Measurements from ENCODE around the gene WDR27.
"Not testable (repeated sequence)": the region's sequence is repeated elsewhere in the genome, so short reads cannot be mapped to it uniquely, and the experiment has no call there.

Gene WDR27

DNA sequence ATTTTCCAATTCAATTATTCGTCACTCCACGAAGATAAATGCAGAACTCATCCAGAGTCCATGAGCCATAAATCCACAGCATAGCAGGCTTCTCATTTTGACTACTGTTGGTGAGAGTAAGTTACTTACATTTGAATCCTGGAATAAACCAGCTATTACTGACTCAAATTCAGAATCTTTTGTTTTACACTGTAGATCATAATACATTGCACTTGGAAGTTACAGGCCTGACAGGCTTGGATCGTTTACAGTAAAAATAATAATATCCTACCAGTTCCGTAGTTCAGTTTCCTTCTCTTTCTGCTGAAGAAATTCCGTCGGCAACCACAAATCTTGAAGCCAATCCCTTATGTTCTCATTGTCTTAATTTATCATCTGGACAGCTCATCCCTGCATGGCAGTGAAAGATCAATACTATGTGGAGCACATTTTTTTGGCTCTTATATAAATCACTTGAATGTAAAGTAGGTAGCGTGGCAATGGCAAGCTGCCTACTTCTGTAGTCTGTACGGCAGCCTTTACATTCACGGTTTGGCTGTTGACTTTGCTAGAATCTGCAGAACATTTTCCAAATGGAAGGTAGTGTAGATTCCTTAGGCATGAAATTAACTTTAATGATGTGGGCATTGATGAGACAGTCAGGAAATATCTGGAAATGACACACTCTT, 142.9 kb downstream of the WDR27 start:
- DNase-seq = no peak

DNA sequence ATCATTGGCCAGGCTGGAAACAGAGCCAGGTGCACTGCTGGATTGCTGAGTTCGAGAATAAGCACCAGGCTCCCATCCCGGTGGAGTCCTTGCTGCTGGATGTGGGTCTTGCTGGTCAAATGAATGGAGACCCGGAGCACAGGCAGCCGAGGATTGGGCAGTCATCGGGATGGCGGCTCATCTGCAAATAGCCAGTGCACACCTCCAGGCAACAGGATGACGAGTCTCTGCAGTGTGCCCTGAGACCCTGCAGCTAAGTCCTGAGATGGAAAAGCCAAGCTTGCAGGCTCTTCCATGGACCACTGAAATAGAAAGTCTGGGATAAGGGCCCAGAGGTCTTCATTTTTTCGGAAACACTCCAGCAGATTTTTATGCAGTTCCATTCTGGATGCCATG, 143.5 kb downstream of the WDR27 start:
- DNase-seq = no peak

DNA sequence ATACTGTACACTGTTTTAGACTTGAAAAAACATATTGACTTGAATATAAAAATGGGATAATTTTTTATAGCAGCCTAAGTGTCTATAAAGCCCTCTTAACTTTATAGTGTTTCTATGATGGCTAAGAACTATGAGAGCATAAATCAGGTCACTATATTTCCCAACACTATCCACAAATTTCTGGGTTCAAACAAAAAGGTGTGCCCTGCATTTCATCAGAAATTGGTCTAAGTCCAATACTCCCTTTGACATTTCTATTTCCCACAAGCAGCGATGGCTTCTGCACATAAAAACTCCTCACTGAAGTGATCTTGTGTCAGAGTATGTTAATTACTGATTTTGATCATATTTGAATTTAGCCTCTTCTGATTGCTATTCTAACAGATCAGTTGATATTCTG, 143.9 kb downstream of the WDR27 start:
- no peak for DNase-seq

DNA sequence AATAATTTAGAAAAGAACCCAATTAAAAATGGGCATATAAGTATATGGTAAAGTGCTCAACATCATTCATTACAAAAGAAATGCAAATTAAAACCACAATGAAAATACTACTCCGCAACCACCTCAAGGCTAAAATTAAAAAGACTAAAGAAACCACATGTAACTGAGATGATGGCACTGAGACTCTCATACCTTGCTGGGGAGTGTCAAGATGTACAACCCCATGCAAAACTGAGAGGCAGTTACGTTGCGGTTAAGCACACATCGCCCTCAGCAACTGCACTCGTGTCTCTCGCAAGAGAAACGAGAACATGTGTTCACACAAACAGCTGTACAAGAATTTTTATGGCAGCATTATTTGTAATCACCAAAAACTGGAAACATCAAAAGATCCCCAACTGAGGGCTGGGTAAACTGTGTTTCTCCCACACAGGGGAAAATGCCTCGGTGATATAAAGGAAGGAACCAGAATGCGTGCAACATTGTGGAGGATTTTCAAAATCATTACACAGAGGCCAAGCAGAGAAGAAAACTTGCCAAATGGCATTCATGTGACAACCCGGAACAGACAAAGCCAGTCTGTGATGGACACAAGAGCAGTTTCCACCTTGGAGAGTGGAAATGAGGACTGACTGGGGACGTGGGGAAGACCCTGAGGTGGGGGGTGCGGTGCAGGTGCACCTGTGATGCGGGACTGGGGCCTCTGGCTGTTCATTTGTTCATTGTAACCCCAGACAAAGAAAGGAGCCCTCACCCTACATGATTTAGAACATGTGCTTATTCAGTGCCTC, 144.9 kb downstream of the WDR27 start:
- no peak for DNase-seq

DNA sequence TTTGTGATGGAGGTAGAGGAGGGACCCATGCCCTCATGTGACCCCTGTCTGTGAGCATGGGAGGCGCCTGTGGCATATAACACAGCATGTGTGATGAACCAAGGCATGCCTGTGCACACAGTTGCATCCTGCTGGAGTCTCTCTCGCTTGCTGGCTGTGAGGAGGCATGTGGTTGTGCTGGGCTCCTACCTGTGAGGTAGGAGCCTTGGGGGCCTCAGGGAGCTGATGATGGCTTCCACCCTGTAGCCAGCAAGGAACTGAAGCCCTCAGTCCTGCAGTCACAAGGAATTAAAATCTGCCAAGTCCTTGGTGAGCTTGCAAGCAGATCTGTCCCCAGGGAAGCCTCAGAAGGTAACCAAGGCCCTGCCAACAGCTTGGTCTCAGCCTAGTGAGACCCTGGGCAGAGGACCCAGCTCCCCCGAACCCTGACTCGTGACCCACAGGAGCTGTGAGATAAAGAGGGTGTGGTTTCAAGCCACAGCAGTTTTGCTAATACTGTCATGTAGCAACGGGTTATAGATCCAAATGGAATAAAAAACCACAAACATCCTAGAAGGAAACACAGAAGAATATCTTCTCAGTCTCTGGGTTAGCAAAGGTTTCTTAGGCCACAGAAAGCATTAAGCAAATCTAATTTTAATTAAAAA, 145.7 kb downstream of the WDR27 start:
- no peak for DNase-seq

DNA sequence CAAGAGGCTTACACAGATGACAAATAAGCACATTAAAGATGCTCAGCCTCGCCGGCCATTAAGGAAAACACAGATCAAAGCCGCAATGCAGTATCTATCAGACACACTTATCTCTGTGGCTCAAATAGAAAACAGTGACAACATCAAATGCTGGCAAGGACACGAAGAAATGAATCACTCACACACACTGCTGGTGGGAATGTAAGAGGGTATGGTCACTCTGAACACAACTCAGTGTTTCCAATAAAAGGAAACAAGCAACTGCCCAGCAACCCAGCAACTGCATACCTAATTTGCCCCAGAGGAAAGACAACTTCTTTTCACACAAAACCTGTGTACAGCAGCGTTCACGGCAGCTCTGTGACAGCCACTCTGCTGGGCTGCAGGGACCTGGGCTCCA, 155.8 kb downstream of the WDR27 start:
- DNase-seq = no peak

DNA sequence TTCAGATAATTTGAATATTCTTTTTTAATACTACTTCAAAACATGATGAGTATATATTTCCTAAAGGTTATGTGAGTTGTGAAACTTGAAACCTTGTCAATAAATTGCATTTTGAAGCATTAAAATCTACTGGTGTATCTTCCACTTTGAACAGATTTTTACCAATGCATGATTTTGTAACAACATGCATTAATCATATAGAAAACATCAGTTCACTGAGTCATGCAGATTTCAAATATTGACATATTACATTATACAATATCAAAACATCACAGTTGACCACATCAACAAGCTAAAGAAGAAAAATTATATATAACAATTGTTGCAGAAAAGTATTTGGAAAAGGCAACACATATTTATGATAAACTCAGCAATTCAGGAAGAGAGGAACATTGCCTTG, 158.1 kb downstream of the WDR27 start:
- DNase-seq = no peak

DNA sequence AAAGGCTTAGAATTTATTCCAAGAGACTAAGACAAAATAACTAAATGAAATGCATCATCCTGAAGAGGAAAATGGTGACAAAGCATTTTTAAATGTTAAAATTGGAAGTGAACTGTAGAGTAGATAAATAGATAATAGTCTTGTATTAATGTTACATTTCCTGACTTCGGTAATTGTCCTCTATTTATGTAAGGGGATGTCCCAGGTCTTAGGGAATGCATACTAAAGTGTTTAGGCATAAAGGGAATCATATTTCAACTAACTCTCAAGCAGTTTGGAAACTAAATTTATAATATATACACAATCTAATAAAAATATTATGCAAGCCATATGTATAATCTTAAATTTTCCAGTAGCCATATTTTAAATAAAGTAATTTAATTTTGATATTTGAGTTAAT, 159.3 kb downstream of the WDR27 start:
- DNase-seq = no peak

DNA sequence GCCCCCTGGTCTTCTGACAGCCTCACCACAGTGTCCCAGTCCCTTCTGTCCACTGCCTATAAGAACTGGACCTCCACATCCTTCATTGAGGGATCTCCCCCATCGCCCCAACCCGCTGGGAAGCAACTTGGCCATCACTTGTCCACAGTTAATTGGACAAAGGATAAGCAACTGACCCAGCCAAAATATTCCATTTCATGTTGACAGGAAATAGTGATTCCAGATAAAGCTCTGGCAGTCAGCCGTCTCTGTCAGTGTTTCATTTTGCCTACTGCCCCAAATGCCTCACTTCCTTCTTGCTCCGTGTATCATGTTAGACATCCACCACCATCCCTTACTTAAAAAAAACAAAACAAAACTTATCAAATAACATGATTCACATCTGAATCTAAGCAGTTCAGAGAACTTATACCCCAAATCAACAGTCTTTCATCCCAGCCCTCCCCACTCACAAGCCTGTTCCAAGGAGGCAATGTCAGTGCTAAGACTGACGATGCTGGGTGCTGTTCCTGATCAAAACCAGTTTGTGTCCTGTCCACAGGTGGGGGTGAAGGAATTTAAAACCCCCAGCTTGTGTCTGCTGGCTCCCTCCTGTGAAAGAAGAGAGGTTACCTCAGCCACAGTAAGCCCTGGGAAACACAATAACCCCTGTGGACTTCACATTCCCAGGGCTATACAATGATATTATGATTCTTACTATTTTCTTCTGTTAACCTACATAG, 162.5 kb downstream of the WDR27 start:
- no peak for DNase-seq

DNA sequence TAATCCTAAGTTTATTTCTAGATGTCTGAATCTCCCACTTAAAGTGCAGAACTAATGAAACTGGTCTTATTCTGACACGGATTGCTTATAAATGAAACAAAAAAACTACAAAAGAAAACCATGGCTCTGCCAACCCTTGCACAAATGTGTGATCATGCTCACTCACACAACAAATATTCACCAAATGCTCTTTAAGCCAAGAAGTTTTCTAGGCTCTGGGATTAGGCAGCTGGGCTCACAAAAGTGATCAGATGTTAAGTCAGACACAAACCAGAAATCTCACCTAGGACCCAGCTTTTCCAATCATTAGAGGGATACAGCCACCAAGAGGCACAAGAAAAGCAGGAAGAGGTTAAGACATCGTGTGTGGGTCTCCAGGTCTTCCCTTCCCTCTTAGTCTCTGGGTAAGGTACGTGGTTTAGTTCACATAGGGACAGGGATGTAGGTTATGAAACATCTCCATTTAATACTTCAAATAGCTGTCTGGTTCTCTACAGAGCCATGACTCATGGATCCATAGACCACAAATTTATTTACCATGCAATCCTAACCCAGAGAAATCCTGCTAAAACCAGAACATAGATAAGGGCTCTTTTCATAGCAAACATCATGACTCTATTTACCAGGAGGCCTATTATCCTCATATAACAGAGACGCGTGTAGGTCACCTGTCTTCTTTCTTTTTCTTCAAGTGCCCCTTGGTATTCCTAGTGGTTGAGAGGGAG, 165.2 kb downstream of the WDR27 start:
- DNase-seq = no peak

DNA sequence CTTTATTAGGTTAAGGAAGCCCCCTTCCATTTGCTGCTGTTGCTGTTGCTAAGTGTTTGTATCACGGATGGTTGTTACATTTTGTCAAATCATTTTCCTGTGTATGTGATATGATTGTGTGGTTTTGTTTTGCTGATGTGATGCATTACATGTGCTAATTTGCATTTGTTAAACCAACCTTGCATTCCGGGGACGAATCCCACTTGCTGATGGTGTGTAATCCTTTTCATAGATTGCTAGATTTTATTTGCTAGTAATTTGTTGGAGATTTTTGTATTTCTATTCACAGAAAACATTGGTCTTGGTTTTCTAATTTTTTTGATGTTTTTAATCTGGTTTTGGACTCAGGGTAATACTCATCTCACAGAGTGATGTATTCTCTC, 167.8 kb downstream of the WDR27 start:
- DNase-seq = no peak

DNA sequence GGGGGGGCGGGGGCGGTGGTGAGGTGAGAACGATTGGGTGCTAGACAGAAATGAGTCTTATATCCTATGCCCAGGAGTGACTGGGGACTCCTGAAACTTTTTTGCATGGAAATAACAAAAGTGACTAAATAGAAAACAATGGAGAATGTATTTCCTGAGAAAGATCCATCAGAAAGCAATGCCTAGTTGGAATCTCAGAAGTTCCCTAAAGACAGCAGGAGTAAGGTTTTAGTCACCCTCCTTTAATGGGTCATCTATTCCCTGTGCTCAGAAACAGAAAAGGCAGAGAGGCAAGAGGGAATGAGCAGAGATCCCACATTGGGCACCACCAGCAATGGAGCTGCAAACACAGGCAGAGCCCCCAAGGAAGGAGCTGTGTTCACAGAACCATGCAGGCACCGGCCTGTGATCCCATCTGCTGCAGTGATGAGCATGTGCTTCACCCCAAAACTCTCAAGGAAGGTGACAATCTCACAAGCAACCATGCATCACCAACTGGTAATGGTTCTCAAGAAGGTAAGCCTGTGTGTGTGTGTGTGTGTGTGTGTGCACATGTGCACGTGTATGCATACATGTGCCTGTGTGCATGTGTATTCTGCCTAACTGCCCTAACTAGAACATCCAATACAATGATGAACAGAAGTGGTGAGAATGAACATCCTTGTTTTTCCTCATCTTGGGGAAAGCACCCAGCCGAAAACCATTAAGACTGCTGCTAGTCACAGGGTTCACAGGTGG, 168.4 kb downstream of the WDR27 start:
- DNase-seq = no peak

DNA sequence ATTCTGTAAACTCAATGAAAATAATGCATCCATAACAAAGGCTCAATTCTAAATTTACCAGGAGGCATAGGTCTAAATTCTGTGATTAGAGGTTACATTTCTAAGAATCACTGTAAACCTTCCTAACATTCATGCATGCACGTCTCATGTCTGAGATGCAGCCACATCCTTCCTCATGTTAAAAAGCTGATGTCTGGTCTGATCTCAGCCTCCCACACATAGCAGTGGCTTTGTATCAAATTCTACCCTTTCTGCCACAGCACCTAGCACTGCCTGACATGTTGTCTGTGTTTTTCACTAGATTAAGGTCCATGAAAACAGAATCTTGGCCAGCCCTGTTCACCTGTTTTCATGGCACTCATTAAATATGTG, 171.1 kb downstream of the WDR27 start:
- DNase-seq = no peak

DNA sequence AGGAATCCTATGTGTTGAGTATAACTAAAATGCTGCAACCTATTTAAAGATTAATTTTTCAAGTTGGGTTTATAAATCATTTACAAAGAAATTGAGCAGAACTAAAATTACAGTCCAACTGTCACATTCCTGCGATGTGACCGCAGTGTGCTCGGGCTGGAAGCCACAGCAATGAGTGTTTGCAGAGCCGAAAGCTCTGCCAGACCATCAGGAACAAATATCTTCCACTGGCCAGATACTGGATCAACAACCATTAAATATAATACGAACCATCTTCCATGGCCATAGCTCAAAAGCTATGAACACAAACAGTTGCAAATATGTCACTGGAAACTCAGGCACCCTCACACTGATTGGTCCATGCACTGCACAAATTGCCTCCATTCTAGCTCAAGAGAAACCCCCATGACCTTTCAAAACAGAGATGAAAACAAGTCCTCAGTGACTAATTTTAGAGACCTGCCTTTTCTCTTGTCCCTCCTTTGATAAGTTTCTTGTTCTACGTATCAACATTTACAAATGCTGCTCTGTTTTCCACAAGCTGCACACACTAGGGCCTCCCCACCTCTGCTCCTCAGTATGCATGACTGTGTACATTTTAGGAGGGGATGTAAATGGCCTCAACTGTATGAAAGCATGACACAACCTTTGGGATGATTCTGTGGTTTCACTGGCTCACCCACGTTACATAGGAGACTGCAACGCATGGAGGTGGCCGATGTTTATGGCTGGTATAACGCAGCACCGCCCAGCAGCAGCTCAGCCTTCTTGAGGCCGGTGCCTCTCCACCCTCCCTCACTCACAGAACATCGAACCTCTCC, 171.7 kb downstream of the WDR27 start:
- DNase-seq = no peak

DNA sequence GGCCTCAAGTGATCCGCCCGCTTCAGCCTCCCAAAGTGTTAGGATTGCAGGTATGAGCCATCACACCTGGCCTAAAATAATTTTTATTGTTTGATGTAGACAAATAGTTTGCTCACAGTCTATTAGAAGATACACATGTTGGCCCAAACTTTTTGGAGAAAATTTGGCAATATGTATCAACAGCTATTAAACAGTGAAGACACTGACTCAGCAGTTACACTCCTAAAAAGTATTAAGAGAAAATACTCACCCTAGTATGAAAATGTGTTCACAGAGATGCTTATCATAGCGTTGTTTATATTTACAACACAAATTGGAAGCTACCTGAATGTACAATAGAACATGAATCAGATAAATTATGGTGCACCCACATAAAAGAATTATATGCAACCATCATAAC, 173.1 kb downstream of the WDR27 start:
- DNase-seq = no peak

DNA sequence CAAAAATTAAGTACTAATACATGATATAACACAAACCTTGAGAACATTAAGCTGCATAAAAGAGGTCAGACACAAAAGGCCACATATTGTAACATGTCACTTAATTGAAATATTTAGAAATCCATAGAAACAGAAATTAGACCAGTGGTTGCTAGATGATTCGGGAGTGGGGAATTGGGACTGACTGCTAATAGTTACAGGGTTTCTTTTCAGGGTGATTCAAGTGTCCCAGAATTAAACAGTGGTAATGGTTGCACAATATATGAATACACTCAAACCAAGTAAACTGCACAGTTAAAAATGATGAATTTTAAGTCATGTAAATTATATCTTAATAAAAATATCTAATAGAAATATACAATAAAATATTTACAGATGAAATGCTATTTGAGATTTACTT, 174.5 kb downstream of the WDR27 start:
- no peak for DNase-seq

DNA sequence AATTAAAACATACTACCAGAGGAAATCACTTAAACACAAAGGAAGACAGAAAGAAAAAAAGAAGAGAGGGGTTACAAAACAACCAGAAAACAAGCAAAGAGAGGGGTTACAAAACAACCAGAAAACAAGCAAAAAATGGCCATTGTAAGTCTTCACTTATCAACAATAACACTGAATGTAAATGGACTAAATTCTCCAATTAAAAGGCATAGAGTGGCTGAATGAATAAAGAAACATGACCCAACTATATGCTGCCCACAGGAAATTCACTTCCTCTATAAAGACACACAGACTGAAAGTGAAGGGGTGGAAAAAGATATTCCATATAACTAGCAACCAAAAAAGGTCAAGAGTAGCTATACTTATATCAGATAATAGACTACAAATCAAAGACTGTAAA, 180.0 kb downstream of the WDR27 start:
- DNase-seq = no peak

DNA sequence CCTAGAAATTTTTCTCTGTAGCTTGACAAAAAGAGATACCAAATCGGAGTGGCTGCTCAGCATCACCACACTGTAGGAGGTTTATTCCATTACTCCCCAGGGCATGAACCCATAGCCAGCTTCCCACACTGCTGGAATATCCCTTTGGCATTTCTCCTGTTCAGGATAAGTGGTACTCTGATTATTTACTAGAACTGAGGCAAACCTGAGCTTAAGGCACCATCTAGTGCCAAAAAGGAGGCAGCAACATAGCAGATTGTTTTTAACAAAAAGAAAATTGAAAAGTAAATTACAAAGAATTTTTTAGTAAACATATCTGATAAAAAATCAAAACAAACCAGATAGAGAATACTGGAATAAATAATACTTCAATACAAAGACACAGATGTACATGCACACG, 181.7 kb downstream of the WDR27 start:
- DNase-seq = no peak

DNA sequence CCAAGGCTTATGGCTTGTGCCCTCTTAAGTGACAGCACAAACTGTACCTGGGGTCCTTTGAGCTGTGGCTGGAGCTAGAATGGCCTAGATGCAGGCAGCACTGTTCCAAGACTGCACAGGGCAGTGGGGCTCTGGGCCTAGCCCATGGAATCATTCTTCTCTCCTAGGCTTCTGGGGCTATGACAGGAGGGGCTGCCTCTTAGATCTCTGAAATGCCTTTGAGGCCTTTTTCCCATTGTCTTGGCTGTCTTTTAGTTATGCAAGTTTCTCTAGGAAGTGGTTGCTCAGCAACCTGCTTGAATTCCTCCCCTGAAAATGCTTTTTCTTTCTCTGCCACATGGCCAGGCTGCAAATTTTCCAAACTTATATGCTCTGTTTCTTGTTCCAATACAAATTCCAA, 183.4 kb downstream of the WDR27 start:
- DNase-seq = no peak

DNA sequence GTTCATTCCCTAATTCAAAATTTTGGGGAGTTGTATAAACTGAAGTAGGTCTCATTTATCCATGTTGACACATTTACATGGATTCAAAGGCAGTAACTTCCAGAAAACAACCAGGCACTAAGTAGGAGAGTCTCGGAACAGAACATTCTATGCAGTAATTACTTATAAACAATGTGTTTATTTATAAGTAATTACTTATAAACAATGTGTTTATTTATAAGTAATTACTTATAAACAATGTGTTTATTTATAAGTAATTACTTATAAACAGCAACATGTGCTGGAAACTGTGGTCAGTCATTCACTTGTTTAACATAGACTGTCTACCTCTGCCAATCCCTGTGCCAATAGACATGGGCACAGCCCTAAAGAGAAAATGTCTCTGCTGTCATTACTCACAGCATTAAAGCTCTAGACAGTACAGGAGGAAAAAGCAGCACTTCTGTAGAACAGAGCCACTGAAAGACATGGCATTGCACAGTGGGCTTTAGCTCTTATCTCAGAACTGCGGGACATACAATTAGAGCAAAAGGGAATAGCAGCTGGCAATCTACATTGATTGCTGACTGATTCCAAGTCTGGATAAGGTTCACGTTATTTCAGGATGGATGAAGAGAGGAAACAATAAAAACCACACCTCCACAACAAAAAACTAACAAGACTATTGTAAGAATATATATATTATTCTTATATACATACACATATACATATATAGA, 188.2 kb downstream of the WDR27 start:
- no peak for DNase-seq

DNA sequence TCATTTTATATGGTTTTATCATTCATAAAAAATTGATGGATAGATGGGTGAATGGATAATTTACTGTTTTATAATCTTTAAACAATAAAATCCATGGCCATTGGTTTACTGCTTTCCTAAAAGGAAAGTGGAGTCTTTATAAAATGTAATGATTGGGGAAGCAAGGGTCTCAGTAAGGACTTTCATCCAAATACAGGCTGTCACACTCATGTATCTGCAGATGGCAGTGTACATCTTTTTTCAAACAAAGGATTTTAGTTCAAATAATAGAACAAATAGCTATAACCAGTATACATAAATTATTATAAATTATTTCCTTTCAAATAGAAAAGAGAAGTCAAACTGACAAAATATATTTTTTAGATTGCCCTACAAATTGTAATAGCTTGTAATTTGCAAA, 190.0 kb downstream of the WDR27 start:
- DNase-seq = not testable (repeated sequence)
